Stimulated activated CD4-positive, alpha-beta T cell treated with anti-CD3 and anti-CD28 coated beads, Interleukin-4, amount 100 ng/mL, for 1 hour (primary cell): ENCODE measurements around the gene APOL6.
A peak's percentile ranks its signal among the peaks of the same experiment; 100 is the strongest.
"Not testable (repeated sequence)": the region's sequence is repeated elsewhere in the genome, so short reads cannot be mapped to it uniquely, and the experiment has no call there.

Experiments used
- DNase-seq: peaks from one replicate; pipeline ENCODE4 v3.0.0-alpha.2; 2020

The APOL6 gene

GRCh38 chr22:35618427-35619223 lies 29.6 kb upstream of the APOL6 start:
- no peak for DNase-seq

GRCh38 chr22:35619336-35620094 lies 28.7 kb upstream of the APOL6 start:
- DNase-seq: no peak

- DNase-seq: no peak
Measured at GRCh38 chr22:35620624-35621251, 27.5 kb upstream of the APOL6 start.

- DNase-seq: no peak
Measured at GRCh38 chr22:35621451-35621850, 26.8 kb upstream of the APOL6 start.

GRCh38 chr22:35622191-35622913 lies 25.9 kb upstream of the APOL6 start:
- DNase-seq: no peak

- not testable (repeated sequence) for DNase-seq
Measured at GRCh38 chr22:35623885-35624284, 24.4 kb upstream of the APOL6 start.

GRCh38 chr22:35624547-35624946 lies 23.7 kb upstream of the APOL6 start:
- DNase-seq: no peak

GRCh38 chr22:35625763-35626432 lies 22.3 kb upstream of the APOL6 start:
- no peak for DNase-seq

- DNase-seq: peak; percentile 56
Measured at GRCh38 chr22:35627267-35628041, 20.8 kb upstream of the APOL6 start.

GRCh38 chr22:35628732-35629131 lies 19.5 kb upstream of the APOL6 start:
- no peak for DNase-seq

GRCh38 chr22:35629406-35630216 lies 18.6 kb upstream of the APOL6 start:
- peak; percentile 29 for DNase-seq

GRCh38 chr22:35630387-35630793 lies 17.9 kb upstream of the APOL6 start:
- DNase-seq: no peak

GRCh38 chr22:35630891-35631290 lies 17.4 kb upstream of the APOL6 start:
- DNase-seq: no peak

GRCh38 chr22:35631597-35631996 lies 16.6 kb upstream of the APOL6 start:
- peak; percentile 41 for DNase-seq

GRCh38 chr22:35632935-35633334 lies 15.3 kb upstream of the APOL6 start:
- no peak for DNase-seq

GRCh38 chr22:35633520-35633919 lies 14.7 kb upstream of the APOL6 start:
- DNase-seq: no peak

GRCh38 chr22:35634015-35634414 lies 14.2 kb upstream of the APOL6 start:
- no peak for DNase-seq

- no peak for DNase-seq
Measured at GRCh38 chr22:35634943-35635540, 13.2 kb upstream of the APOL6 start.

- no peak for DNase-seq
Measured at GRCh38 chr22:35637254-35637653, 11.0 kb upstream of the APOL6 start.

GRCh38 chr22:35638001-35638400 lies 10.2 kb upstream of the APOL6 start:
- no peak for DNase-seq
